GM23248 (cell line): ENCODE data around the gene PPP1R3E.

Experiments
- EZH2 ChIP-seq: fragments of 200-600 bp; sonication (generic); IDR thresholded peaks from 2 replicates; pipeline ENCODE4 v1.6.1; 2018; ENCODE audit warnings: antibody characterized with exemption, mild to moderate bottlenecking; ENCODE audit not compliant: insufficient read depth, poor library complexity, severe bottlenecking
- EZH2phosphoT487 ChIP-seq: fragments of 200-600 bp; sonication (generic); IDR thresholded peaks from 2 replicates; pipeline ENCODE4 v1.6.1; 2018; ENCODE audit warnings: antibody characterized with exemption, moderate library complexity, mild to moderate bottlenecking, low read depth; ENCODE audit not compliant: insufficient read depth

DNA sequence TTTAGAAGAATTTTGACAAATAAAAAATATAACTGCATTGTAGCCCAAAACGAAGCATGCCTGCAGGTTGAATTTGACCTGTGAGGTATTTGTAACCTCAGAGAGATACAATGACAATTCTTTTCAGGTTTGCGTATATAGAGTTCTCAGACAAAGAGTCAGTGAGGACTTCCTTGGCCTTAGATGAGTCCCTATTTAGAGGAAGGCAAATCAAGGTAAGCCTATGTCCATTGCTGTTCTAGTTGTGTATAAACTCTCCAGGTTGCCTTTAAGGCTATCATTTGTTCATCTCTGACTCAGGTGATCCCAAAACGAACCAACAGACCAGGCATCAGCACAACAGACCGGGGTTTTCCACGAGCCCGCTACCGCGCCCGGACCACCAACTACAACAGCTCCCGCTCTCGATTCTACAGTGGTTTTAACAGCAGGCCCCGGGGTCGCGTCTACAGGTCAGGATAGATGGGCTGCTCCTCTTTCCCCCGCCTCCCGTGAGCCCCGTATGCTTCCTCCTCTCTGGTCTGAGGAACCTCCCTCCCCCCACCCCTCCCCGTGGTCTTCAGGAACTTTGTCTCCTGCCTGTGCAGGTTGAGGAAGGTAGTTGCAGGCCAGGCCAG lies 21.3 kb upstream of the PPP1R3E start:
- TF ChIP-seq EZH2 (no peak), EZH2phosphoT487 (no peak)
